GM13976 (cell line): ENCODE measurements around the gene CDKL1.

Experiments used
- DNase-seq: peaks from one replicate; pipeline ENCODE4 v3.0.0; 2012; ENCODE audit warnings: low spot score
- in situ Hi-C: fragments of 300-500 bp; cut with MboI; formaldehyde crosslinking; loops from one replicate; pipeline ENCODE4 v1.12.0; 2022; ENCODE audit warnings: low sequenced_read_pairs, mixed read lengths, inconsistent platforms; ENCODE audit not compliant: unreplicated experiment
- TF ChIP-seq, protein P1 (sequence below): IDR thresholded peaks from 2 replicates; pipeline ENCODE4 v1.5.1; 2012; ENCODE audit warnings: borderline replicate concordance, mild to moderate bottlenecking; ENCODE audit not compliant: insufficient read depth; ENCODE audit errors: extremely low read depth, missing control alignments, control extremely low read depth

Gene CDKL1

GRCh38 chr14:50354527-50354926 is 42.2 kb downstream of the CDKL1 start:
- TF ChIP-seq, protein P1, sequence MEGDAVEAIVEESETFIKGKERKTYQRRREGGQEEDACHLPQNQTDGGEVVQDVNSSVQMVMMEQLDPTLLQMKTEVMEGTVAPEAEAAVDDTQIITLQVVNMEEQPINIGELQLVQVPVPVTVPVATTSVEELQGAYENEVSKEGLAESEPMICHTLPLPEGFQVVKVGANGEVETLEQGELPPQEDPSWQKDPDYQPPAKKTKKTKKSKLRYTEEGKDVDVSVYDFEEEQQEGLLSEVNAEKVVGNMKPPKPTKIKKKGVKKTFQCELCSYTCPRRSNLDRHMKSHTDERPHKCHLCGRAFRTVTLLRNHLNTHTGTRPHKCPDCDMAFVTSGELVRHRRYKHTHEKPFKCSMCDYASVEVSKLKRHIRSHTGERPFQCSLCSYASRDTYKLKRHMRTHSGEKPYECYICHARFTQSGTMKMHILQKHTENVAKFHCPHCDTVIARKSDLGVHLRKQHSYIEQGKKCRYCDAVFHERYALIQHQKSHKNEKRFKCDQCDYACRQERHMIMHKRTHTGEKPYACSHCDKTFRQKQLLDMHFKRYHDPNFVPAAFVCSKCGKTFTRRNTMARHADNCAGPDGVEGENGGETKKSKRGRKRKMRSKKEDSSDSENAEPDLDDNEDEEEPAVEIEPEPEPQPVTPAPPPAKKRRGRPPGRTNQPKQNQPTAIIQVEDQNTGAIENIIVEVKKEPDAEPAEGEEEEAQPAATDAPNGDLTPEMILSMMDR, result no peak
- in situ Hi-C loops, result no loop called here
- no peak for DNase-seq

- TF ChIP-seq, protein P1, result no peak
- no peak for DNase-seq
- in situ Hi-C loops, result no loop called here
These were observed 43.6 kb downstream of the CDKL1 start for GRCh38 chr14:50353126-50353525.

DNA sequence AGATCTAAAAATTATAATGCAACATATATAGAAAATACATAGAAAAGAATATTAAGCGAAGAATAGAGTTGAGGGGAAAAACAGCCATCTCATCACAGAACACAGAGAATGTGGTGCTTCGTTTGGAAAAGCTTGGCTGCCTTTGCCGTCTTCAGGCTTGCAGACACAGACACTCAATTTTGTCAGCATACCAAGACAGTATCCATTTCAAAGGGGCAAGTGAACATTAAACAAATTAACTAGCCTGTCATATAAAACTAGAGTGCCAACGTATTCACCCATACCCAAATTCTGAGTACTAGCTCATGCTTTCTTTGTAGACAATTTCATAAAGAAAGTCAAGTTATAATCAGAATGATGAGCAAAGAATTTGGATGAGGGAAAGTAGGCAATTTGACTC is 44.1 kb downstream of the CDKL1 start:
- no peak for DNase-seq
- in situ Hi-C loops, result no loop called here
- TF ChIP-seq, protein P1, result no peak

DNA sequence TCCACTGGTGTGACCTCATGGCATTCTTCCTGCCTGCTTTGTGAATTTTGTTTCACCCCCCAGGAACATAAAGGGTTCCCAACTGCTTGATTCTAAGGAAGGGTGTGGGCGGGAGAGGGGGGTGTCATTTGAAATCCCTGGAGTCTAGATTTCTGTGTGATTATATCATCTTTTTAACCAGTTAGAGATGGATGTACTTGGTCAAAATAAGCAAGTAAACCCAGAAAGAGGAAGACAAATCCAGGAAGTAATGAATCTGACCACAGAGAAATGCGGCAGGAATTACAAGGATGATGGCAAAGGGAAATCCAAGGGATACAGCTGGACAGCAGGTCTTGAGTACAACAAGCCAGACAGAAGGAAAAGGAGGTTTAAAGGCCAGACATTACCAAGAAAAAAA is 45.7 kb downstream of the CDKL1 start:
- DNase-seq, result no peak
- TF ChIP-seq, protein P1, result no peak
- in situ Hi-C loops, result no loop called here

DNA sequence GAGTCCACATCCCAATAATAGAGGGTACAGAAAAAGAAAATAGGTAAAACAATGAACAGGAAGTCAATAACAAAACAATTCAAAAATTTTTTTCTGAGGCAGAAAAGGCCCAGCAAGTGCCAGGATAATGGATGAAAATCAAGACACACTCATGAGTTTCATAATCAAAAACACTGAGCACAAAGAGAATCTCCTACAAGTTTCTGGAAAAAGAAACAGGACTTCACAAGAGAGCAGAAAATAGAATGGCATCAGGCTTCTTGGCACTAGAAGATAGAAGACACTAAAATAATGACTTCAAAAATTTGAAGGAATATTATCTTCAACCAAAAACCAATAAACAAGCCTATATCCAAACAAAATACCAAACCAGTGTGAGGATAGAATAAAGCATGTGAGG is 47.7 kb downstream of the CDKL1 start:
- in situ Hi-C loops, result no loop called here
- TF ChIP-seq, protein P1, result no peak
- DNase-seq, result no peak

- in situ Hi-C loops, result no loop called here
- no peak for DNase-seq
- TF ChIP-seq, protein P1, result no peak
These were observed 49.2 kb downstream of the CDKL1 start for GRCh38 chr14:50347521-50347920.
